ENCODE data around the gene THSD8.

- TF ChIP-seq, protein P1, sequence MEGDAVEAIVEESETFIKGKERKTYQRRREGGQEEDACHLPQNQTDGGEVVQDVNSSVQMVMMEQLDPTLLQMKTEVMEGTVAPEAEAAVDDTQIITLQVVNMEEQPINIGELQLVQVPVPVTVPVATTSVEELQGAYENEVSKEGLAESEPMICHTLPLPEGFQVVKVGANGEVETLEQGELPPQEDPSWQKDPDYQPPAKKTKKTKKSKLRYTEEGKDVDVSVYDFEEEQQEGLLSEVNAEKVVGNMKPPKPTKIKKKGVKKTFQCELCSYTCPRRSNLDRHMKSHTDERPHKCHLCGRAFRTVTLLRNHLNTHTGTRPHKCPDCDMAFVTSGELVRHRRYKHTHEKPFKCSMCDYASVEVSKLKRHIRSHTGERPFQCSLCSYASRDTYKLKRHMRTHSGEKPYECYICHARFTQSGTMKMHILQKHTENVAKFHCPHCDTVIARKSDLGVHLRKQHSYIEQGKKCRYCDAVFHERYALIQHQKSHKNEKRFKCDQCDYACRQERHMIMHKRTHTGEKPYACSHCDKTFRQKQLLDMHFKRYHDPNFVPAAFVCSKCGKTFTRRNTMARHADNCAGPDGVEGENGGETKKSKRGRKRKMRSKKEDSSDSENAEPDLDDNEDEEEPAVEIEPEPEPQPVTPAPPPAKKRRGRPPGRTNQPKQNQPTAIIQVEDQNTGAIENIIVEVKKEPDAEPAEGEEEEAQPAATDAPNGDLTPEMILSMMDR (IDR thresholded peaks at IDR 0.05; ENCODE audit: low read length): peak; percentile 16
- no peak for TF ChIP-seq EZH2 (optimal IDR thresholded peaks at IDR 0.05; ENCODE audit: low read depth, low read length)
Measured at GRCh38 chr19:12782424-12783290, 19.2 kb upstream of the THSD8 start.
